K562 (cell line): ENCODE results near the gene MYO1B.

ENCODE experiments used
- ADNP ChIP-seq: fragments of 200-800 bp; sonication (Bioruptor generic); IDR thresholded peaks from 2 replicates; pipeline ENCODE4 v1.6.1; 2016; ENCODE audit warnings: missing genetic modification characterization, missing compliant biosample characterization
- CTCF ChIP-seq, 3 experiments: IDR thresholded peaks in 2 of 3; conservative IDR thresholded peaks in 1 of 3; 2 replicates each; pipeline ENCODE4 v1.5.1; 2011 to 2012; ENCODE audit warnings: low read length in 3 of 3, mild to moderate bottlenecking in 3 of 3, control low read depth in 2 of 3, improper control_type of control experiment in 1 of 3, inconsistent platforms in 1 of 3, low read depth in 1 of 3, mixed read lengths in 1 of 3, moderate library complexity in 1 of 3; ENCODE audit not compliant: insufficient read depth in 2 of 3
- E2F4 ChIP-seq: sonication (generic); formaldehyde crosslinking; IDR thresholded peaks from 2 replicates; pipeline ENCODE4 v1.8.0; 2022; ENCODE audit warnings: mild to moderate bottlenecking, low read depth, missing genetic modification reagents
- GABPB1 ChIP-seq: sonication (generic); formaldehyde crosslinking; IDR thresholded peaks from 2 replicates; pipeline ENCODE4 v1.8.0; 2022; ENCODE audit warnings: mild to moderate bottlenecking, missing genetic modification reagents
- POLR2A ChIP-seq: fragments of 450-650 bp; conservative IDR thresholded peaks from 2 replicates; pipeline ENCODE4 v1.6.1; 2016
- RCOR1 ChIP-seq, 2 experiments: IDR thresholded peaks; 2 replicates each; pipeline ENCODE4 v1.6.1; 2012; ENCODE audit warnings: low read depth in 2 of 2, low read length in 2 of 2, borderline replicate concordance in 1 of 2, improper control_type of control experiment in 1 of 2
- SREBF2 ChIP-seq: sonication (generic); formaldehyde crosslinking; IDR thresholded peaks from 2 replicates; pipeline ENCODE4 v1.4.0; 2020; ENCODE audit warnings: mild to moderate bottlenecking, missing genetic modification reagents
- YY1 ChIP-seq, 3 experiments: IDR thresholded peaks; 2 replicates each; pipeline ENCODE4 v1.6.1; 2011; ENCODE audit warnings: low read length in 2 of 3, mild to moderate bottlenecking in 2 of 3, moderate library complexity in 2 of 3, borderline replicate concordance in 1 of 3, control low read depth in 1 of 3, low read depth in 1 of 3; ENCODE audit not compliant: insufficient read depth in 3 of 3, insufficient replicate concordance in 2 of 3, control insufficient read depth in 1 of 3, insufficient read length in 1 of 3; ENCODE audit errors: extremely low read depth in 1 of 3
- ZBTB43 ChIP-seq: sonication (generic); formaldehyde crosslinking; IDR thresholded peaks from 2 replicates; pipeline ENCODE4 v1.8.0; 2023; ENCODE audit warnings: mild to moderate bottlenecking, missing genetic modification reagents

- TF ChIP-seq CTCF (IDR thresholded peaks at IDR 0.05 in 2 of 3, conservative IDR thresholded peaks at IDR 0.05 in 1 of 3; ENCODE audit: insufficient read depth in 2 of 3, low read depth in 1 of 3, low read length in 3 of 3), result no peak
- TF ChIP-seq ADNP, result no peak
- no peak for TF ChIP-seq RCOR1 (IDR thresholded peaks at IDR 0.05; ENCODE audit: borderline replicate concordance in 1 of 2, low read depth in 2 of 2, low read length in 2 of 2)
- TF ChIP-seq YY1 (IDR thresholded peaks at IDR 0.05; ENCODE audit: borderline replicate concordance in 1 of 3, control insufficient read depth in 1 of 3, extremely low read depth in 1 of 3, insufficient read depth in 3 of 3, insufficient read length in 1 of 3, insufficient replicate concordance in 2 of 3, low read depth in 1 of 3, low read length in 2 of 3), result no peak
- TF ChIP-seq POLR2A, result no peak
- no peak for TF ChIP-seq SREBF2 (CRISPR knock-in tag)
- no peak for TF ChIP-seq E2F4
- no peak for TF ChIP-seq ZBTB43
- no peak for TF ChIP-seq GABPB1 (CRISPR knock-in tag)
Measured at GRCh38 chr2:191325651-191326365, 80.6 kb downstream of the MYO1B start.
